ENCODE results near the gene LMF1.

LMF1 gene

DNA sequence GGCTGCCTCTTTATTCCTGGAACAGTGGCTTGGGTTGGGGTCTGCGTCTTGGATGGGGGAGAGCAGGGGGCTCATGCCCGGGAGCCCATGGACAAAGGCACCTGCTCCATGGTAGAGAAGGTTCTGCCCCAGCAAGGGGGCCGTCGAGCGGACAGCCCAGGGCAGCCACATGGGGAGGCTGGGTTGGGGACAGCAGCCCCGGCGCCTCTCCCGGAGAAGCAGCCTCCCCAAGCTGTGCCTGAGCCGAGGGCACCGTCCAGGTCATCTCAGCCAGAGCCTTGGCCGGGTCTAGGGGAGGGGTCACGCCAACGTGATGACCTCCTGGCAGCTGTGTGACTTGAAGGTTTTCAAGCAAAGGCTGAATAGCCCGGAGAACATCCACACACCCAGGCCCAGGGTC, 137.4 kb downstream of the LMF1 start:
- Histone ChIP-seq H3K36me3 (ENCODE audit: control insufficient read depth, insufficient read depth, low read length) (no peaks in the 10 kb centered on the region), H3K4me3 (ENCODE audit: extremely low read depth, insufficient read depth, low read length, poor library complexity, severe bottlenecking) (no peak overlapping the region)
- WGBS, 2 experiments (ENCODE audit: insufficient coverage in 2 of 2) = 90 to 91% methylated on average over 11 to 14 of the region's 14 CpGs

DNA sequence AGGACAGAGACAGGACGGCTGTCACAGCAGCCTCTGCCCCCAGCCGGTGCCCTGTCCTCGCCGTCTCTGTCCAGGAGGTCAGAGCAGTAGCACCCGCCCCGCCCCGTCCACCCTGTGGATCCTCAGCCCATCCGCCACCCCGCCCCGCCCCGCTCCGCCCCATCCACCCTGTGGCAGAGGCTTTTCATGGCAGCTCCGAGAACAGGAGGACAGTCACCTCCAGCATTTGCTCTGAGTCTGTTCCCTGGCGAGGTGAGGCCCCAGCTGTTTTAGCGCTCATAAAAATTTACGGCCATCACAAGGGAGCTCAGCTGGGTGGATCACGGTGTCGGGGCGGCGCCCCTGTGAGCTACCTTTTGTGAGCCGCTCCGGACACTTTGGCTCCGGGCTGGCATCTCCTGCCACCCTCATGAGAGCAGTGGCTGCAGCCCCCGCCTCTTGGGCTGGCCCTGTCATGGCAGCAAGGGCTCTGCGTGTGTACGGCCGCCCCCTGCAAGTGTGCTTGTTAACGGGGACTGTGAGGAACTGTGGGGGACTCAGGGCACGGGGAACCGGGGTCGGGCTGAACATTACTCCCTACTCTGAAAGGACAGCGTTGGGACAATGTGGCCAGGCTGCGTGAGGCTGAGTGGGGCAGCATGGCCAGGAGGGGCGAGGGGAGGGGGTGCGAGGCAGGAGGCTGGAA, 138.0 kb downstream of the LMF1 start:
- Histone ChIP-seq H3K36me3 (ENCODE audit: control insufficient read depth, insufficient read depth, low read length) (no peaks in the 10 kb centered on the region), H3K4me3 (ENCODE audit: extremely low read depth, insufficient read depth, low read length, poor library complexity, severe bottlenecking) (no peak overlapping the region), H3K27ac (ENCODE audit: low read depth, low read length, severe bottlenecking) (no peak overlapping the region), H3K4me1 (ENCODE audit: control insufficient read depth, insufficient read depth, low read length, poor library complexity, severe bottlenecking) (no peaks in the 10 kb centered on the region), H3K9me3 (ENCODE audit: control insufficient read depth, low read length) (peaks cover 11% of the 10 kb centered on the region)
- 88 to 89% methylated on average over 14 to 24 of the region's 35 CpGs for WGBS, 2 experiments (ENCODE audit: insufficient coverage in 2 of 2)

More for the DNA sequence above, 137.4 kb downstream of the LMF1 start:
- Histone ChIP-seq H3K9me3 (ENCODE audit: control insufficient read depth, low read length) (peaks cover 11% of the 10 kb centered on the region), H3K4me1 (ENCODE audit: control insufficient read depth, insufficient read depth, low read length, poor library complexity, severe bottlenecking) (no peaks in the 10 kb centered on the region), H3K27ac (ENCODE audit: low read depth, low read length, severe bottlenecking) (no peak overlapping the region)

DNA sequence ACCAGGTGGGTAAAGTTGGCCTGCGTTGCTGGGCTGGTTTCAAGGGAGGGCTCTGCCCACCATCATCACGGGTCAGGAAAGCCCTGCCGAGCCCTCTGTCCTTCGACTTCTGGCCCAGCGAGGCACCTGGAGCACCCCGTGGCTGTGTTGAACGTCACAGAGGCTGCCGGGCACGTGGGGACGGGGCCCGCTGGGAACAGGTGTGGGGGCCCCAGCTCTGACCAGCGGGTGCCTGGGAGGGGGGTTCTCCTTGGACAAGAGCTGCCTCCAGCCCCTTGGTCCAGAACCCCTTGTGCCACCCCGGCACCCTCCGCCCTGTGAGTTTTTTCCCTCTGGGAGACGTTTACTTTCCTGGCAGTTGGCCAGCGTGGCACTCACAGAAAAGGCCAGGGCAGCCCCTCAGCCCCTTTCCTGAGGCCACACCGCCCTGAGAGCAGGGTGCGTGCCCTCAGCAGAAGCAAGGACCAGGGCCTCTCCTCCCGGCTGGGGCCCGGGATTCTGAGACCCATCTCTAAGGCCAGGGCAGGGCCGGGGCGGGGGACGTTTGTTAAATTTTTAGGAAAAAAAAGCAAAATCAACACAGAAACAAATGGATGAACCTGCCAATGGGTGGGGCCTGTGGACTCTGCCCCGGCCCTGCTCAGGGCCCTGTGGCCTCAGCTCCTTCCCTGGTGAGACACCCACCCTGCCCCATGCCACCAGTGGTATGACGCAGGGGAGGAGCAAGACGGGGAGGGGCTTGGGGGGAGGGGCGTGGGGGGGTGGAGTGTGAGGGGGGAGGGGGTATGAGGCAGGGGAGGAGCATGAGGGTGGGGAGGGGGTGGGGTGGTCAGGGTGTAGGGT, 139.0 kb downstream of the LMF1 start:
- Histone ChIP-seq H3K36me3 (ENCODE audit: control insufficient read depth, insufficient read depth, low read length) (no peaks in the 10 kb centered on the region), H3K4me1 (ENCODE audit: control insufficient read depth, insufficient read depth, low read length, poor library complexity, severe bottlenecking) (no peaks in the 10 kb centered on the region), H3K27ac (ENCODE audit: low read depth, low read length, severe bottlenecking) (no peak overlapping the region), H3K4me3 (ENCODE audit: extremely low read depth, insufficient read depth, low read length, poor library complexity, severe bottlenecking) (no peak overlapping the region), H3K9me3 (ENCODE audit: control insufficient read depth, low read length) (peaks cover 11% of the 10 kb centered on the region)
- 92 to 98% methylated on average over 22 to 24 of the region's 27 CpGs for WGBS, 2 experiments (ENCODE audit: insufficient coverage in 2 of 2)

DNA sequence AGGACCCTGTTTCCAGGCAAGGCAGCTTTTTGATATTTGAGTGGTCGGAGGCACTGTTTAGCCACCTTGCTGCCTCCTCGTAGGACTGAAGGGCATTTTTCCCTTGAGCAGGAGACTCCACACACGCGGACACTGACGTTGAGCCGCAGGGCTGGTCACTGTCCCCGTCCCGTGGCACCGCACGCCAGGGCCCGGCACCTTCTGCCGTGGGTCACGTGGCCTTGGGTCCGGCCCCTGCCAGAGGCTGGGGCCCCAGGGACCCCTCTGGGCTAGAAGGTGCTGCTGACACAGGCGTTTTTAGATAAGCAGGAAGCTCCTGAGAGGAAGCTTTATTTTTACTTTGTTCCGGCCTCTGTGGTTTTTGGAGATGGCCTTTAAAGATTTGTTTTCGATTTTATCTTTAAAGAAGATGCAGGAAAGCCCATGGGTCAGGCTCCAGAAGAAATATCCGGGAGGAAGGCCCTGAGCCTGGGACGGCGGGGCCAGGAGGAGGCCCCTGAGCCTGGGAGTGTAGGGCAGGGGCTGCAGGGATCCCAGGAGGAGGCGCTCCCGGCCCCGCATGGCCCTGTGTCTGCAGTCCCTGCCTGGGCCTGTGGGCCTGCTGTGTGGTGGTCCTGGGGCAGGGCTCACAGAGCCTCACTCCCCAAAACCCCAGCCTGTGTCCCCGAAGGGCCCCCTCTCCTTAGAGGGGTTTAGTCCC, 139.8 kb downstream of the LMF1 start:
- no peaks in the 10 kb centered on the region for H3K4me1 ChIP-seq (ENCODE audit: control insufficient read depth, insufficient read depth, low read length, poor library complexity, severe bottlenecking)
- peaks cover 6% of the 10 kb centered on the region for H3K9me3 ChIP-seq (ENCODE audit: control insufficient read depth, low read length)
- no peak overlapping the region for H3K27ac ChIP-seq (ENCODE audit: low read depth, low read length, severe bottlenecking)
- no peak overlapping the region for H3K4me3 ChIP-seq (ENCODE audit: extremely low read depth, insufficient read depth, low read length, poor library complexity, severe bottlenecking)
- WGBS, 2 experiments (ENCODE audit: insufficient coverage in 2 of 2) = 90 to 94% methylated on average over 21 to 23 of the region's 24 CpGs
- no peaks in the 10 kb centered on the region for H3K36me3 ChIP-seq (ENCODE audit: control insufficient read depth, insufficient read depth, low read length)

DNA sequence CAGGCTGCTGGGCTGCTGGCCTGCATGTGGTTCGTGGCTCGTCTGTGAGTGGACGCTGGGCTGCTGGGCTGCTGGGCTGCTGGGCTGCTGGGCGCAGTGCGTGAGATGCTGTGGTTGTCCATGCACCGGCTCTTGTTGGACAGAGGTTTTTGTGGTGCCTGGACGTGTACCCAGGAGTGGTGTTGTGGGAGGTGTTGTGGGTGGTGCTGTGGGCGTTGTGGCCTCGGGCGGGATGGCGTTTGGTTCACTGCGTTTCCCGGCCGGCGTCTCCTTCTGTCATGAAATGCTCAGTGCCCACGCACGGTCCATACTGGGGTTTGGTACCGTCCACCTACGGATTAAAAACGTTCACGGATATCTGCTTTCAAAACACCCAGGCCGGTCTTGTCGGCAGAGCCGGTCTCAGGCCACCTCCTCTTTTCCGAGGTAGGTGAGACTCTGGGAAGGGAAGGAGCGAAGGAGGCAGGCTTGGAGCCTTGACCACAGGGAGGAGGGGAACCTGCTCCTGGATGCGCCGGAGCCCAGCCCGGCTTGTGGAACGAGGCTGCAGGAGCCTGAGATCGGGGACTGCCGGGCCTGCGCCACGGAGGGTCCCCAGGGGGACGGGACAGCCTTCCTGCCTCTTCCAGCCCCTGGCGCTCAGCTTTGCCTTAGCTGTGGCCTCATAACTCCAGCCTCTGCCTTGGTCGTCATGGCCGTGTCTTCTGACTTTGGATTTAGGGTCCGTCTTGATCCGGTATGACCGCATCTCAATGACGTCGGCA, 140.5 kb downstream of the LMF1 start:
- Histone ChIP-seq H3K27ac (ENCODE audit: low read depth, low read length, severe bottlenecking) (no peak overlapping the region), H3K4me3 (ENCODE audit: extremely low read depth, insufficient read depth, low read length, poor library complexity, severe bottlenecking) (no peak overlapping the region), H3K9me3 (ENCODE audit: control insufficient read depth, low read length) (no peaks in the 10 kb centered on the region), H3K36me3 (ENCODE audit: control insufficient read depth, insufficient read depth, low read length) (no peaks in the 10 kb centered on the region), H3K4me1 (ENCODE audit: control insufficient read depth, insufficient read depth, low read length, poor library complexity, severe bottlenecking) (no peaks in the 10 kb centered on the region)
- 95 to 96% methylated on average over 39 to 43 of the region's 43 CpGs for WGBS, 2 experiments (ENCODE audit: insufficient coverage in 2 of 2)

DNA sequence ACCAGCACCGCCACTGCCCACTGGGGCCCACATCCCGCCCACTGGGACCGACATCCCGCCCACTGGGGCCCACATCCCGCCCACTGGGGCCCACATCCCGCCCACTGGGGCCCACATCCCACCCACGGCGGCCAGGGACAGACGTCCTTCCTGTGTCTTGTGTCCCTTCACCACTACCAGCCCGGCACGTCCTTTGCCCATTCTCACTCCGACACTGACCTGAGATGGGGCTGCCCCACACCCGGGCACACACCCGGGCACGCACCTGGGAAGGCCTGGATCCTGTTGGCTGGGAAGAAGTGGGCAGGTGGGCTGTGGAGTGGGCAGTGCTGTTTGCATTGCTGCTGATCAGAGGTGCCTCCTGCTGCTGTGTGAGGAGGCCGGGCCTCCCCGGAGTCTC, 141.9 kb downstream of the LMF1 start:
- Histone ChIP-seq H3K4me3 (ENCODE audit: extremely low read depth, insufficient read depth, low read length, poor library complexity, severe bottlenecking) (no peak overlapping the region), H3K36me3 (ENCODE audit: control insufficient read depth, insufficient read depth, low read length) (no peaks in the 10 kb centered on the region), H3K4me1 (ENCODE audit: control insufficient read depth, insufficient read depth, low read length, poor library complexity, severe bottlenecking) (no peaks in the 10 kb centered on the region), H3K27ac (ENCODE audit: low read depth, low read length, severe bottlenecking) (no peak overlapping the region), H3K9me3 (ENCODE audit: control insufficient read depth, low read length) (no peaks in the 10 kb centered on the region)
- 87 to 90% methylated on average over 4 to 17 of the region's 17 CpGs for WGBS, 2 experiments (ENCODE audit: insufficient coverage in 2 of 2)

DNA sequence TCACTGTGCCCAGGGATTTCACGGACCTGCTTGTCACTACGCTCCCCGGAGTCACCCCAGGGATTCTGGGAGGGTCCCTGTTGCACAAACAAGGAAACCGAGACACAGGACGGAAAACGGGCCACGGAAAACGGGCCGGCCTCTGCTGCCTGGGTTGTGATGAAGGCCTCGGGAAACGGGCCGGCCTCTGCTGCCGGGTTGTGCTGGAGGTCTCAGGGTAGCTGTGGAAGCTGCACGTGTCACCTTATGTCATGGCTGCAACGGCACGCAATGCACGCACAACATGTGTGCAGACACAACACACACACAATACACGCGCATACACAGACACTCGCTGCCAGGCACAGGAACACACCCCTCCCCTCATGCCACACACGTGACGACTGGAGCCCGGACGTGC, 143.3 kb downstream of the LMF1 start:
- Histone ChIP-seq H3K27ac (ENCODE audit: low read depth, low read length, severe bottlenecking) (no peak overlapping the region), H3K4me1 (ENCODE audit: control insufficient read depth, insufficient read depth, low read length, poor library complexity, severe bottlenecking) (no peaks in the 10 kb centered on the region), H3K4me3 (ENCODE audit: extremely low read depth, insufficient read depth, low read length, poor library complexity, severe bottlenecking) (no peak overlapping the region), H3K36me3 (ENCODE audit: control insufficient read depth, insufficient read depth, low read length) (no peaks in the 10 kb centered on the region), H3K9me3 (ENCODE audit: control insufficient read depth, low read length) (no peaks in the 10 kb centered on the region)
- whole genome bisulfite sequencing, 2 experiments (ENCODE audit: insufficient coverage in 2 of 2) = 92 to 99% methylated on average over 20 to 24 of the region's 24 CpGs

DNA sequence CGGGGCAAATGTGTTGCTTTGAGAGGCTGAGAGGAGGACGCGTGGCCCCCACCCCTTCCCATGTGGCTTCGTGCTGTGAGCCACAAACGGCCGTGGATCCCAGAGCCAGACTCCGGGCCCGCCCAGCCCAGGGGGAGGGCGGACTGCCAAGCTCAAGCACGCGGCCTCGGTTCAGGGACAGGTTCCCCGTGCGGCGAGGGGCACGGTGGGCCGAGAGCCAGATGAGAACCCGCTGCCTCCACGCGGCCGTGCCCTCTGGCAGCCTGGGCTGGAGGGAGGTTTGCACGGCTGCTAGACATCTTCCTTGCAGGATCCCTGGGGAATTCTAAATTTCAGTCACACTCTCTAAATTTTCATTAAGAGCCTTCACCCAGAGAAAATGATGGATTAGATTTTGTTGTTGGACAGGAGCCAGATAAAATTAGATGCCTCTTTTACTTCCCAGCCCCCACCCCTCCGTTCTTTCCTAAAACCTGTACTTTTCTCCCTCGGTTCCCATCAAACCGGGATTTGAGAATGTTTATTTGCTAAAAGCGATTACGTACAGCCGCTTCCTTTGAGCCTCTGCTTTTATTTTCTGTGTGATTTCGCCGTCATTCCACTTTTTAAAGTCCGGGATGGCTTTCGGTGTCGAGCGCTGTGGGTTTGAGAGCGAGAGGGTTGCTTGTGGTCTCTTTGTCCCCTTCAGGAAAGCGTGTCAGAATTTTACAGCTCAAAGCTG, 145.3 kb downstream of the LMF1 start:
- Histone ChIP-seq H3K27ac (ENCODE audit: low read depth, low read length, severe bottlenecking) (no peak overlapping the region), H3K4me1 (ENCODE audit: control insufficient read depth, insufficient read depth, low read length, poor library complexity, severe bottlenecking) (no peaks in the 10 kb centered on the region), H3K4me3 (ENCODE audit: extremely low read depth, insufficient read depth, low read length, poor library complexity, severe bottlenecking) (no peak overlapping the region), H3K9me3 (ENCODE audit: control insufficient read depth, low read length) (no peaks in the 10 kb centered on the region), H3K36me3 (ENCODE audit: control insufficient read depth, insufficient read depth, low read length) (no peaks in the 10 kb centered on the region)
- WGBS, 2 experiments (ENCODE audit: insufficient coverage in 2 of 2) = 89 to 90% methylated on average over 30 to 36 of the region's 36 CpGs

DNA sequence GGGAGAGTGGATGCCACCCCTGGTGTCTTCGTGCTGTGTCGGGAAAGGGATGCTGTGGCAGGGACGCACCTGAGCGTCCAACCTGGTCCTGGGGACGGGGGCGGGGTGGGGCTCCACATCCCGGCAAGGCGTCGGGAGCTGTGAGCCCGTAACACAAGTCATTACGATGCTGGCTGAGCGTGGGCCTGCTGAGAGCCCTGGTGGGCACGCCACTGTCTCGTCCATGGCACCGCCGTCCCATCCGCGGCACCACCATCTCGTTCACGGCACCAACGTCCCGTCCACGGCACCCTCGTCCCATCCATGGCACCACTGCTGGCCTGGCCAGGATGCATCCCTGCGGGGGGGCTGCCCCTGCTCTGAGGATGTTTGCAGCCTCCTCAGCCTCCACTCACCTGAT, 146.2 kb downstream of the LMF1 start:
- Histone ChIP-seq H3K27ac (ENCODE audit: low read depth, low read length, severe bottlenecking) (no peak overlapping the region), H3K9me3 (ENCODE audit: control insufficient read depth, low read length) (no peaks in the 10 kb centered on the region), H3K36me3 (ENCODE audit: control insufficient read depth, insufficient read depth, low read length) (no peaks in the 10 kb centered on the region), H3K4me1 (ENCODE audit: control insufficient read depth, insufficient read depth, low read length, poor library complexity, severe bottlenecking) (no peaks in the 10 kb centered on the region), H3K4me3 (ENCODE audit: extremely low read depth, insufficient read depth, low read length, poor library complexity, severe bottlenecking) (no peak overlapping the region)
- 95% methylated on average over 22 to 25 of the region's 25 CpGs for WGBS, 2 experiments (ENCODE audit: insufficient coverage in 2 of 2)

DNA sequence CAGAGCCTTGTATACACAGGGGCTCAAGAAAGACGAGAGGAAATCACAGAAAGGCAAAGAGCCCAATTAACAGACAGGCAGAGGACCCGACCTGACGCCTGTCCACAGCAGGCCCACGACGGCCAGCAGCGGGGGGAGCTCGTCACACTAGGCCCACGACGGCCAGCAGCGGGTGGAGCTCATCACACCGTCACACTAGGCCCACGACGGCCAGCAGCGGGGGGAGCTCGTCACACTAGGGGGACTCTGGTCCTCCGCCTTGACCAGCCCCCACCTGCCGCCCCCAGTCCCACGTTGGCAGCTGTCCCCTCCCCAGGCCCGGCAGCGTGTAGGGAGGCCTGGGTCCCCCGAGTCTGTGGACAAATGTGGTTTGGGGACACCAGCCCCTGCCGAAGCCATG, 146.6 kb downstream of the LMF1 start:
- 93% methylated on average over 16 to 20 of the region's 22 CpGs for WGBS, 2 experiments (ENCODE audit: insufficient coverage in 2 of 2)
- Histone ChIP-seq H3K4me1 (ENCODE audit: control insufficient read depth, insufficient read depth, low read length, poor library complexity, severe bottlenecking) (no peaks in the 10 kb centered on the region), H3K9me3 (ENCODE audit: control insufficient read depth, low read length) (no peaks in the 10 kb centered on the region), H3K36me3 (ENCODE audit: control insufficient read depth, insufficient read depth, low read length) (no peaks in the 10 kb centered on the region), H3K4me3 (ENCODE audit: extremely low read depth, insufficient read depth, low read length, poor library complexity, severe bottlenecking) (no peak overlapping the region), H3K27ac (ENCODE audit: low read depth, low read length, severe bottlenecking) (no peak overlapping the region)

All from mesodermal cell (in vitro differentiated cells).